CD4-positive, alpha-beta T cell treated with Interleukin-17A for 4 hours (primary cell): ENCODE data around the gene SLC3A2.

Source experiments
- DNase-seq: peaks from one replicate; pipeline ENCODE4 v3.0.0-alpha.2; 2020; ENCODE audit warnings: mixed read lengths

The SLC3A2 gene

GRCh38 chr11:62911137-62912130, 30.7 kb downstream of the SLC3A2 start:
- no peak for DNase-seq

- DNase-seq, result no peak
Observed at GRCh38 chr11:62912268-62912667, 31.6 kb downstream of the SLC3A2 start.

GRCh38 chr11:62914416-62914815, 33.7 kb downstream of the SLC3A2 start:
- DNase-seq, result no peak

GRCh38 chr11:62917906-62918502, 37.3 kb downstream of the SLC3A2 start:
- DNase-seq, result no peak

- DNase-seq, result no peak
Observed at GRCh38 chr11:62918531-62918930, 37.8 kb downstream of the SLC3A2 start.

- no peak for DNase-seq
Observed at GRCh38 chr11:62919476-62919875, 38.8 kb downstream of the SLC3A2 start.

- no peak for DNase-seq
Observed at GRCh38 chr11:62919898-62920640, 39.4 kb downstream of the SLC3A2 start.

- no peak for DNase-seq
Observed at GRCh38 chr11:62921201-62921572, 40.5 kb downstream of the SLC3A2 start, which contains the start of gene CHRM1. TSS of gene CHRM1 (minus strand) at chr11:62921363. CDS start at chr11:62911100, 10,263 bp downstream.

- no peak for DNase-seq
Observed at GRCh38 chr11:62921573-62922188, 41.0 kb downstream of the SLC3A2 start.

- no peak for DNase-seq
Observed at GRCh38 chr11:62922189-62922589, 41.5 kb downstream of the SLC3A2 start.

GRCh38 chr11:62922653-62923431, 42.1 kb downstream of the SLC3A2 start:
- DNase-seq, result no peak

GRCh38 chr11:62923601-62924411, 43.1 kb downstream of the SLC3A2 start:
- DNase-seq, result no peak

- no peak for DNase-seq
Observed at GRCh38 chr11:62925308-62925707, 44.6 kb downstream of the SLC3A2 start.

GRCh38 chr11:62925745-62926679, 45.3 kb downstream of the SLC3A2 start:
- no peak for DNase-seq

GRCh38 chr11:62926680-62927455, 46.2 kb downstream of the SLC3A2 start:
- DNase-seq, result no peak

- no peak for DNase-seq
Observed at GRCh38 chr11:62928011-62928410, 47.3 kb downstream of the SLC3A2 start.

GRCh38 chr11:62930157-62930556, 49.5 kb downstream of the SLC3A2 start:
- DNase-seq, result no peak

- DNase-seq, result no peak
Observed at GRCh38 chr11:62930666-62931065, 50.0 kb downstream of the SLC3A2 start.
